Inferior parietal cortex (tissue), 1 donor: ENCODE data around the gene MOB2.

Source experiments
- DNase-seq: peaks from one replicate; pipeline ENCODE4 v3.0.0-alpha.2; 2016; ENCODE audit errors: extremely low spot score

MOB2 gene

DNA sequence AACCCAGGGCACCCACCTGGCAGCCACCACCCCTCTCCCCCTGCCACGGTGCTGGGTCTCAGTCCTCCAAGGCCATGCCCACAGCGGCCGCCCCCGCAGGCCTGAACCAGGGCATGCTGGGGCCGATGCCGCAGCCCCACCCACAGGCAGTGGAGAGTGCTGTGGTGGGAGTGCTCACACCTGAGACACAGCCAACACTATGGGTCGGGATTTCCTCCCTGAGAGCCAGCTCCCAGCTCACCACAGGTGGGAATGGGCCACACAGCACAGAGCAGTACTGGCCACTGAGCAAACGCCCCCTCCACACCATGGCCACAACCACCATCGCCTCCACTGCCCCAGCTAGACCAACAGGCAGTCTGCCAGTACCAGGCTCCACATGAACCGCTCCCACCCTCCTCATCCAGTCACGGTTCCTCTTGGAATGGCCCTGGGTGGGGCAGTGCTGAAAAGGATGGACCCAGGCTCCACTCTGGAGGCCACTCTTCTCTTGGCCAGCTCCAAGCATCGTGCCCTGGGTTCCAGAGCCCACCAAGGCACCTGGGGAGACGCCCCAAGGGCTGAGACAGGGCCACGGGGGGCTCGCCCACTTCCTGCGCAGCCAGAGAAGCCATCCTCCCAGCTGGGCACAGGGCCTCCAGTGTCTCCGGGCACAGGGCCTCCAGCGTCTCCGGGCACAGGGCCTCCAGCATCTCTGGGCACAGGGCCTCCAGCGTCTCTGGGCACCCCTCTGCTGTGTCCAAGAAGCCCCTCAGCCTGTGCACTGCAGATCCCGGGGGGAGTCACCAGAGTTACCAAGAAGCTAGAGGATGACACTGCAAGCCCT lies 14.2 kb downstream of the MOB2 start:
- no peak for DNase-seq

DNA sequence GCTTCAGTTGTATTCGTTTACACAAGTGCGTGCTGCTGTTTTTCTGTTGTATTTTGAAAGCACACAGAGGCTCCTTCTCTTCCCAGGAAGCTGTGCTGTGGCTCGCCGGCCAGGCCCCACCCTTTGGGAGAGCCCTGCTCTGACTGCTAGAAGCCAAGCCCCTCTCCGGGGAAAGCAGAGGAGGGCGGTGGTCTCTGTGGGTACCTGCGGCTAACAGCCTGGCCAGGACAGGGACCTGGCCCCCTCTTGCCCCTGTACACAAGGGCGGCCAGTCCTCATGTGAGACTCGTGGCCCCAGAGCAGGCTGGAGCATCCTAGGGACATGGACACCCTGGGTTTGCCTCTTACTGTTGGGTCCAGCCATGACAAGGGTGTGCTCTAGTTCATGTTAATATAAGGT lies 14.8 kb downstream of the MOB2 start:
- DNase-seq = no peak

GRCh38 chr11:1470681-1471611 lies 15.6 kb downstream of the MOB2 start:
- no peak for DNase-seq

DNA sequence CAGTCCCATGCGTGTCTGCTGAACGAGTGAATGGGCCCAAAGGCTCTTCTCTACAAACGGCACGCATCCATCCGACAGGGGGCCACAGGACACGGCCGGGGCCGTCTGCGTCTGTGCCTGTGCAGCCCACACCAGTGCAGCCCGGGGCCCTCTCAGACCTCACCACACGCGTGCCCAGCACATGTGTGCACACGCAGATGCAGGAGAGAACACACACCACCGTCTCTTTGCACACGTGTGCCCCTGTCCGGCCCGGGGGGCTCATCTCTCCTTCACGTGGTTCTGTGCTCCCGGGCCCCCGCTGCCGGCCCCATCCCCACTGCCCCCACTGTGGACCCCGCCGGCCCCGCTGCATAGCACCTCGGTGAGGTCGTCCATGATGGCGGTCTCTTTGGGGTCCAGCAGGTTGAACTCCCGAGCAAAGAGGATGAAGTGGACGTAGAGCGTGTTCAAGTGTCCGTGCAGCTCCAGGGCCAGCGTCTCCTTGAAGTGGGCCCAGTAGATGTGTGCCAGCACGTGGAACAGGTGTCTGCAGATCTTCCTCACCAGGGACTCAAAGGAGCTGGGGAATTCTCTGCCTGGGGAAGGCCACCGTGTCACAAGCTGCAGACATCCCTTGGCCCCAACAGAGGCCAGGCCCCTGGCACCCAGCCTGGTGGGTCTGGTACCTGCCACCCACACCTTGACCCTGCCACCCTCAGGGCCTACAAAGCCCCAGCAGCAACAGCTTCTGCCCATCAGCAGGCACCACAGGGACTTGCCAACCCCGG lies 16.5 kb downstream of the MOB2 start:
- DNase-seq = no peak

GRCh38 chr11:1469287-1469910 lies 17.2 kb downstream of the MOB2 start:
- DNase-seq = no peak

DNA sequence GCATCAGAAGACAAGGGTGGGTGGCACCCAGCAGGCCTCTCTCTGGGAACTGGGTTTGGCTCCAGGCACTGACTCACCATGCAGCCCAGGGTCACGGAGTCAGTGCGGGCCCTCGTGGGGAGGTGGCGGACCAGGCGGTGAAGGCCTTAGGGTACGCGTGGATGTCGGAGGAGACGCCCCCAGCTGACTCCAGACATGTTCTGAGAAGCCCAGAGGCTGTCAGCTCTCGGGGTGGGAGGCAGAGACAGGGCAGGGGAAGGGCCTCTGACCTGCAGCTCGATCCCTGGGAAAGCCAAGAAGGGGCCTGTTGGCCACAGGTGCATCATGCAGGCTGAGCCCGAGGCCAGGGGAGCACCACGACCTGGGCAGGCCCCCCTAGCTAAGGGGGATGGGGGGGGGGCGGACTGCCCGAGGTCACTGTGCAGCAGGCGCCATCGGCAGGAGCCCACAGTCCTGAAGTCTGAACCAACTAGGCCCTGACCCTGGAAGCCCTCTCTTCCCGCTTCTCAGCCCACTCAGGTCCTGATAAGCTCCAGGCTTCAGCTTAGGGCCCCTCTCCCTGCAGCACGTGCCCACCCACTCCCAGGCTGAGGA lies 18.0 kb downstream of the MOB2 start:
- DNase-seq = no peak

- DNase-seq = no peak
Observed at GRCh38 chr11:1468002-1468401, 18.6 kb downstream of the MOB2 start.

GRCh38 chr11:1467270-1467669 lies 19.3 kb downstream of the MOB2 start:
- no peak for DNase-seq

- DNase-seq = no peak
Observed at GRCh38 chr11:1466784-1467183, 19.8 kb downstream of the MOB2 start.

DNA sequence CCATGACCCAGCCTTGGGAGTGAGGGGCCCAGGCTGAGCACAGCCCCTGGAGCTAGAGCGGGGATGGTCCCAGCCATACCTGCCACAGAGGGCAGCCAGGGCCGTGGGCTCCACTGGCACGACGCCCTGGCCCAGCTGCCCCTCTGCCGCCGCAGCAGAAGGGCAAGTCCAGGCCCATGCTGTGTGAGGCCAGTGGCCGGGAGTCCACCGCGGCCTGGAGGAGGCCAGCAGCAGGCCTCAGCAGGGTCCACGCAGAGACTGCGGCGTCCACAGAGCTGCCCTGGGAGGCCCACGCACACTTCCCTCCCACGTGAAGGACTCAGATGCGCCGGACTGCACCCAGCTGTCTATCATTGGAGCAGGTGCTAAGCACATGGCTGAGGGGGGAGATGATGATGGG lies 23.5 kb downstream of the MOB2 start:
- DNase-seq = no peak

GRCh38 chr11:1462698-1462975 lies 23.9 kb downstream of the MOB2 start:
- DNase-seq = no peak

DNA sequence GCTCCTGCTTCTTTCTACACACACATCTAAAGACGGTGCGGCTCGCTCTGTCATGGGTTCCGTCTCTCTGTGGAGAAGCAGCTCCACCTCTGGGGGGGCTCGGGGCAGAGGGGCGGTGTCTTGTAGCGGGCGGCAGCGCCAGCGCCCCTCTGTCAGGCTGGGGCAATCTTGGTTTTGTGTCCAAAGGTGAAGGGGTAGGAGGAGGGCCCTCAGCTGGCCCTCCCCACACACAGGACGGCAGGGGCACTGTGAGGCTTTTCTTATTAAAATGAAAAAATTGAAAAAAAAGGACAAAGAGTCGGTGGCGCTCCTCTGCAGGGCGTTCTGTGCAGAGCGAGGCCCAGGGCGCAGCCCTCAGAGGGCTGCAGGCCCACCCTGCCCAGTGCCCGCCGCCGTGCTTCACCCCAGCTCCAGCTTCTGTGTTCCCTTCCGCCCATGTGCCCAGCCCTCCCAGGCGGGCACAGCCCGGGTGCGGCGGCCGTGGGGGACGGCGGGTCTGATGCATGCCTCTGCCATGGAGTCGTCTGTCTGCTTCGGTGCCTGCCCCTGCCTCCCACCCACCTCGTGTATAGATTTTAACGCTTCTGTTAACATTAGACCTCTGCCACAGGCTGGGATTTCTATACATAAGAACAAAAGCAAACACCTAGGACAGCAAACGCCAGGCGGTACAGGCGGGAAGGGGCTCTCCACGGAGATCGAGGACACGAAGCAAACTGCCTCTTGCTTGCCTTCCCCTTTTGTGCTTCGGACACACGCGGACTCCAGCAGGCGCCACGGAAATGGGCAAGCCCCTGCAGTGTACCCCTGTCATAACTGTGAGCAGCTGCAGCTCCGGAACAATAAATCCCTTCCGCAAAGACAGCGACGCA lies 24.5 kb downstream of the MOB2 start:
- no peak for DNase-seq

GRCh38 chr11:1460986-1461825 lies 25.4 kb downstream of the MOB2 start:
- DNase-seq = no peak

GRCh38 chr11:1460396-1460985 lies 26.1 kb downstream of the MOB2 start:
- no peak for DNase-seq

GRCh38 chr11:1459764-1460395 lies 26.7 kb downstream of the MOB2 start:
- no peak for DNase-seq

- DNase-seq = no peak
Observed at GRCh38 chr11:1459219-1459575, 27.4 kb downstream of the MOB2 start.

- no peak for DNase-seq
Observed at GRCh38 chr11:1458340-1459218, 28.0 kb downstream of the MOB2 start.

DNA sequence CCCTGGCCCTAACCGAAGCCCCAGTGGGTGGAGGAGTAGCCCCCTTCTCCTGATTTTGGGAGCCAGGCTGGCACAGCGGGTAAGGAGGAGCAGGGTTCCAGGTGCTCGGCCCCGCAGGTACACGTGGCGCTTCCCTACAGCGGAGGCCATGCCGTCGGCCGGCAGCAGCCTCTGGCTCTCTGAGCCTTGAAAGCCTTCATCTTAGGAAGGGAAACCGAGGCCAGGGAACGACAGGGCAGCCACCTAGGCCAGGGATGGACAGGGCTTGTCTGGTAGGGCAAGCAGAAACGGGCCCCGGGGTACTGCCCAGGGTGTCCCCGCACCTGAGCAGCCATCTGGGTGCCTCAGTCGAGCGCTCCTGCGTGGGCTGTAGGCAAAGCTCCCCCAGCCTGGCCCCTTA lies 28.7 kb downstream of the MOB2 start:
- DNase-seq = no peak
